ENCODE measurements around the gene GAP43.

GRCh38 chr3:115709931-115710330, 86.6 kb downstream of the GAP43 start:
- TF ChIP-seq CTCF (conservative IDR thresholded peaks at IDR 0.05; ENCODE audit: low read length) (no peak), EZH2phosphoT487 (IDR thresholded peaks at IDR 0.05; ENCODE audit: borderline replicate concordance) (no peak)

Measured in Loucy (cell line).